Gastrocnemius medialis (tissue), 4 donors: ENCODE data around the gene LRRC61. TPM values are rescaled to one million over a fixed set of nuclear protein-coding genes. Genes with fewer than 3 reads are reported as not detected.
"Not testable (repeated sequence)": the region's sequence is repeated elsewhere in the genome, so short reads cannot be mapped to it uniquely, and the experiment has no call there.

Source experiments
- ATAC-seq, 2 donors: fragments of 150-250 bp; one replicate each; pipeline ENCODE4 v1.9.1; 2016
- DNase-seq, 2 donors: peaks; one replicate each; pipeline ENCODE4 v3.0.0-alpha.2; 2019
- H3K27ac ChIP-seq, 4 donors: fragments of 200-600 bp; sonication (generic); 1 replicate in 1 of 4; 2 replicates in 3 of 4; pipeline ENCODE4 v1.5.1; 2016 to 2018; ENCODE audit warnings: mild to moderate bottlenecking in 2 of 4, moderate library complexity in 1 of 4
- H3K27me3 ChIP-seq, 3 donors: fragments of 200-600 bp; sonication (generic) in 2 of 3; 1 replicate in 1 of 3; 2 replicates in 2 of 3; pipeline versions ENCODE4 v1.5.1 to v1.6.0; 2016 to 2019; ENCODE audit warnings: mild to moderate bottlenecking in 1 of 3, moderate library complexity in 1 of 3
- H3K36me3 ChIP-seq, 2 donors: fragments of 200-600 bp; sonication (generic) in 1 of 2; one replicate each; pipeline ENCODE4 v1.5.1; 2017 to 2018
- H3K4me1 ChIP-seq, 2 donors: fragments of 200-600 bp; sonication (generic) in 1 of 2; one replicate each; pipeline ENCODE4 v1.5.1; 2016 to 2017; ENCODE audit warnings: mild to moderate bottlenecking in 2 of 2
- H3K4me3 ChIP-seq, 4 donors: fragments of 200-600 bp; sonication (generic) in 3 of 4; 1 replicate in 1 of 4; 2 replicates in 3 of 4; pipeline ENCODE4 v1.5.1; 2016 to 2019; ENCODE audit warnings: mild to moderate bottlenecking in 2 of 4
- H3K9me3 ChIP-seq, 3 donors: fragments of 200-600 bp; sonication (generic) in 2 of 3; 1 replicate in 1 of 3; 2 replicates in 2 of 3; pipeline ENCODE4 v1.5.1; 2016 to 2019
- CTCF ChIP-seq, 5 experiments: fragments of 450-650 bp in 3 of 5; fragments of 200-600 bp in 2 of 5; sonication (generic) in 2 of 5; IDR thresholded peaks in 4 of 5; conservative IDR thresholded peaks in 1 of 5; 1 replicate in 4 of 5; 2 replicates in 1 of 5; pipeline ENCODE4 v1.5.1; 2016 to 2019; ENCODE audit warnings: antibody characterized with exemption in 5 of 5, mild to moderate bottlenecking in 3 of 5, moderate library complexity in 3 of 5
- POLR2A ChIP-seq, 2 donors: fragments of 450-650 bp; IDR thresholded peaks; one replicate each; pipeline ENCODE4 v1.6.1; 2017; ENCODE audit warnings: antibody characterized with exemption in 2 of 2, mild to moderate bottlenecking in 2 of 2, moderate library complexity in 2 of 2
- in situ Hi-C, 4 donors: fragments of 200-750 bp; cut with MboI; loops; one replicate each; pipeline versions ENCODE4 v1.15.0 to v1.8.0; 2017; ENCODE audit warnings: low sequenced_read_pairs in 4 of 4
- intact Hi-C: fragments of 100-400 bp; cut with DNase I; formaldehyde crosslinking; loops from one replicate; pipeline ENCODE4 v1.15.1; 2023; ENCODE audit warnings: low total_unique reads
- total RNA-seq, 4 donors: library from RNA; depleted of rRNA; stranded (reverse); fragments of >200 nt; gene quantifications; one replicate each; pipeline versions ENCODE4 v1.1.0 to v1.2.3, GENCODE V29; 2016

Gene LRRC61
- total RNA-seq, 4 donors from 2014 or later = 0.62 to 6.8 (median 1.9) TPM

- Histone ChIP-seq H3K36me3 (no peaks in the 10 kb centered on the region), H3K4me3 (no peak overlapping the region), H3K4me1 (no peaks in the 10 kb centered on the region), H3K9me3 (no peaks in the 10 kb centered on the region), H3K27ac (no peak overlapping the region), H3K27me3 (no peaks in the 10 kb centered on the region)
- intact Hi-C loops = no loop called here
- in situ Hi-C loops = no loop called here
- TF ChIP-seq CTCF (IDR thresholded peaks at IDR 0.05 in 4 of 5, conservative IDR thresholded peaks at IDR 0.05 in 1 of 5) (no peak), POLR2A (IDR thresholded peaks at IDR 0.05) (no peak)
- no peak for DNase-seq
- ATAC-seq = no peak
Observed at GRCh38 chr7:150314639-150315239, 8.4 kb upstream of the LRRC61 start.

GRCh38 chr7:150316987-150317386 lies 6.2 kb upstream of the LRRC61 start:
- intact Hi-C loops, H3K36me3 ChIP-seq, H3K9me3 ChIP-seq, ATAC-seq, H3K27me3 ChIP-seq, DNase-seq, in situ Hi-C loops, H3K4me3 ChIP-seq, H3K27ac ChIP-seq, H3K4me1 ChIP-seq: not testable (repeated sequence)

GRCh38 chr7:150317748-150318444 lies 5.3 kb upstream of the LRRC61 start:
- H3K27me3 ChIP-seq = peaks cover 0 to 5% (median 0%) of the 10 kb centered on the region in 3 donors
- no peak overlapping the region for H3K4me3 ChIP-seq
- peaks cover 0 to under 1% of the 10 kb centered on the region in 2 donors for H3K4me1 ChIP-seq
- TF ChIP-seq POLR2A (IDR thresholded peaks at IDR 0.05) = no peak
- no peaks in the 10 kb centered on the region for H3K9me3 ChIP-seq
- intact Hi-C loops (no loop called here), in situ Hi-C loops (no loop called here)
- H3K27ac ChIP-seq = no peak overlapping the region
- DNase-seq (no peak), ATAC-seq (no peak)
- H3K36me3 ChIP-seq = no peaks in the 10 kb centered on the region

GRCh38 chr7:150321788-150322113 lies 1.4 kb upstream of the LRRC61 start:
- ATAC-seq (no peak), DNase-seq (no peak)
- no peak for TF ChIP-seq CTCF (IDR thresholded peaks at IDR 0.05 in 4 of 5, conservative IDR thresholded peaks at IDR 0.05 in 1 of 5)
- TF ChIP-seq POLR2A (IDR thresholded peaks at IDR 0.05) = no peak
- no peak overlapping the region for H3K27ac ChIP-seq
- no peaks in the 10 kb centered on the region for H3K36me3 ChIP-seq
- H3K9me3 ChIP-seq = no peaks in the 10 kb centered on the region
- in situ Hi-C loops = no loop called here
- intact Hi-C loops = no loop called here
- H3K4me1 ChIP-seq = peaks cover 4 to 7% of the 10 kb centered on the region in 2 donors
- H3K4me3 ChIP-seq = no peak overlapping the region
- peaks cover 0 to 8% (median 7%) of the 10 kb centered on the region in 3 donors for H3K27me3 ChIP-seq

- intact Hi-C loops (no loop called here), in situ Hi-C loops (no loop called here)
- TF ChIP-seq POLR2A (IDR thresholded peaks at IDR 0.05) = no peak
- no peak for TF ChIP-seq CTCF (IDR thresholded peaks at IDR 0.05 in 4 of 5, conservative IDR thresholded peaks at IDR 0.05 in 1 of 5)
- peak overlapping the region; percentile 56 to 71 (median 66) for H3K4me3 ChIP-seq
- H3K36me3 ChIP-seq = no peaks in the 10 kb centered on the region
- peaks cover 4 to 7% of the 10 kb centered on the region in 2 donors for H3K4me1 ChIP-seq
- H3K27me3 ChIP-seq = peaks cover 0 to 8% (median 7%) of the 10 kb centered on the region in 3 donors
- H3K27ac ChIP-seq = peak overlapping the region in 2 of 4 donors; percentile 54 to 64
- ATAC-seq (no peak), DNase-seq (no peak)
- no peaks in the 10 kb centered on the region for H3K9me3 ChIP-seq
Observed at GRCh38 chr7:150322114-150322832, 882 bp upstream of the LRRC61 start.
